Activated naive CD4-positive, alpha-beta T cell treated with anti-CD3 and anti-CD28 coated beads, Interleukin-2, amount 10 ng/mL, durations not matched to agents 5 hours and 36 hours (primary cell): ENCODE measurements around the gene OCLN. TPM values are rescaled to one million over a fixed set of nuclear protein-coding genes. Genes with fewer than 3 reads are reported as not detected.

Experiments used
- total RNA-seq, 2 experiments: library from RNA; stranded (reverse); gene quantifications; one replicate each; pipeline ENCODE4 v1.2.3, GENCODE V29; 2021

OCLN gene, protein sequence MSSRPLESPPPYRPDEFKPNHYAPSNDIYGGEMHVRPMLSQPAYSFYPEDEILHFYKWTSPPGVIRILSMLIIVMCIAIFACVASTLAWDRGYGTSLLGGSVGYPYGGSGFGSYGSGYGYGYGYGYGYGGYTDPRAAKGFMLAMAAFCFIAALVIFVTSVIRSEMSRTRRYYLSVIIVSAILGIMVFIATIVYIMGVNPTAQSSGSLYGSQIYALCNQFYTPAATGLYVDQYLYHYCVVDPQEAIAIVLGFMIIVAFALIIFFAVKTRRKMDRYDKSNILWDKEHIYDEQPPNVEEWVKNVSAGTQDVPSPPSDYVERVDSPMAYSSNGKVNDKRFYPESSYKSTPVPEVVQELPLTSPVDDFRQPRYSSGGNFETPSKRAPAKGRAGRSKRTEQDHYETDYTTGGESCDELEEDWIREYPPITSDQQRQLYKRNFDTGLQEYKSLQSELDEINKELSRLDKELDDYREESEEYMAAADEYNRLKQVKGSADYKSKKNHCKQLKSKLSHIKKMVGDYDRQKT
- total RNA-seq = 1 to 10 TPM; 2.2 to 2.9 TPM

GRCh38 chr5:69492391-69492922 is at the start of gene OCLN:
Gene OCLN (plus strand): TSS chr5:69492790. CDS start chr5:69504245, 11,455 bp downstream.

GRCh38 chr5:69559908-69560330 is 67.3 kb downstream of the OCLN start, which contains the start of gene GTF2H2C:
Gene GTF2H2C (plus strand): TSS chr5:69560191. CDS start chr5:69565133, 4,942 bp downstream.

Other genes with a start within 250 kb of the OCLN start
- 10 to 100 TPM in 1 of 2 experiments, 1 to 10 TPM in 1; 9.6 to 11.0 TPM for gene CCDC125, start 160.0 kb upstream of the OCLN start, total RNA-seq
- 10 to 100 TPM; 27.8 to 32.0 TPM for gene AK6, start 123.3 kb upstream of the OCLN start, total RNA-seq
- 10 to 100 TPM; 45.4 to 49.2 TPM for gene TAF9, start 123.3 kb upstream of the OCLN start, total RNA-seq
- gene RAD17, start 123.0 kb upstream of the OCLN start, total RNA-seq = 10 to 100 TPM; 22.5 to 24.9 TPM
- under 1 TPM; 0.30 to 0.46 TPM for gene MARVELD2, start 77.7 kb upstream of the OCLN start, total RNA-seq
- gene GTF2H2C, start 67.4 kb downstream of the OCLN start, total RNA-seq = 10 to 100 TPM; 32.4 to 32.6 TPM